Osteoblast (primary cell): Measurements from ENCODE around the gene DGCR6L. TPM values are rescaled to one million over a fixed set of nuclear protein-coding genes. Genes with fewer than 3 reads are reported as not detected.

ENCODE experiments used
- DNase-seq: peaks from one replicate; pipeline ENCODE4 v3.0.0; 2011; ENCODE audit warnings: low spot score, mixed read lengths; ENCODE audit not compliant: insufficient read length; ENCODE audit errors: missing footprints
- H2AFZ ChIP-seq: 2 replicates; pipeline ENCODE4 v1.6.0; 2011; ENCODE audit warnings: mild to moderate bottlenecking, low read length
- H3K27ac ChIP-seq: 2 replicates; pipeline ENCODE4 v1.5.1; 2011; ENCODE audit warnings: mild to moderate bottlenecking, low read depth, low read length, moderate library complexity
- H3K27me3 ChIP-seq: 2 replicates; pipeline ENCODE4 v1.6.0; 2012; ENCODE audit warnings: mild to moderate bottlenecking, control low read depth, inconsistent platforms, low read length, moderate library complexity; ENCODE audit not compliant: insufficient read depth
- H3K36me3 ChIP-seq: 2 replicates; pipeline ENCODE4 v1.5.1; 2011; ENCODE audit warnings: mild to moderate bottlenecking, low read length, control low read depth, moderate library complexity; ENCODE audit not compliant: insufficient read depth
- H3K4me1 ChIP-seq: 2 replicates; pipeline ENCODE4 v1.5.1; 2011; ENCODE audit warnings: mild to moderate bottlenecking, low read length, control low read depth, moderate library complexity; ENCODE audit not compliant: insufficient read depth
- H3K4me2 ChIP-seq: 2 replicates; pipeline ENCODE4 v1.6.0; 2011; ENCODE audit warnings: mild to moderate bottlenecking, low read length; ENCODE audit not compliant: insufficient read depth
- H3K4me3 ChIP-seq: fragments of 200-600 bp; sonication (generic); 3 replicates; pipeline ENCODE4 v1.5.1; 2012; ENCODE audit warnings: mild to moderate bottlenecking, low read length, inconsistent platforms; ENCODE audit not compliant: insufficient read depth
- H3K79me2 ChIP-seq: 2 replicates; pipeline ENCODE4 v1.6.0; 2012; ENCODE audit warnings: mild to moderate bottlenecking, low read length, control low read depth, inconsistent platforms; ENCODE audit not compliant: insufficient read depth
- H3K9me3 ChIP-seq: 2 replicates; pipeline ENCODE4 v1.5.1; 2011; ENCODE audit warnings: low read depth, low read length, control low read depth
- H4K20me1 ChIP-seq: 2 replicates; pipeline ENCODE4 v1.6.0; 2012; ENCODE audit warnings: mild to moderate bottlenecking, low read length, control low read depth; ENCODE audit not compliant: insufficient read depth
- CTCF ChIP-seq: IDR thresholded peaks from 2 replicates; pipeline ENCODE4 v1.5.1; 2011; ENCODE audit warnings: mild to moderate bottlenecking, low read depth, low read length, moderate library complexity; ENCODE audit errors: extremely low read depth
- total RNA-seq: library from RNA; depleted of rRNA; stranded (reverse); fragments of >200 nt; gene quantifications from 2 replicates; pipeline ENCODE4 v1.2.3, GENCODE V29; 2012

DGCR6L gene
- total RNA-seq, 1 donor = 60.8 TPM

GRCh38 chr22:20264614-20265452 is 55.0 kb downstream of the DGCR6L start:
- Histone ChIP-seq H3K27me3 (peaks cover 6% of the 10 kb centered on the region), H3K27ac (no peak overlapping the region), H3K9me3 (no peaks in the 10 kb centered on the region), H3K4me1 (no peaks in the 10 kb centered on the region), H3K4me2 (no peak overlapping the region), H2AFZ (no peak overlapping the region), H4K20me1 (no peaks in the 10 kb centered on the region), H3K79me2 (no peaks in the 10 kb centered on the region), H3K36me3 (no peaks in the 10 kb centered on the region), H3K4me3 (no peak overlapping the region)
- no peak for DNase-seq
- no peak for TF ChIP-seq CTCF

Other genes with a start within 250 kb of the DGCR6L start
- 25.9 and 44.2 TPM in 2 replicates for gene DGCR8, start 239.8 kb downstream of the DGCR6L start, total RNA-seq
- gene RANBP1, start 204.0 kb downstream of the DGCR6L start, total RNA-seq = 78.4 and 85.8 TPM in 2 replicates
- 35.9 and 43.8 TPM in 2 replicates for gene TRMT2A, start 202.8 kb downstream of the DGCR6L start, total RNA-seq
- gene ZDHHC8, start 188.3 kb downstream of the DGCR6L start, total RNA-seq = 9.8 and 11.8 TPM in 2 replicates
- 0.36 and 0.59 TPM in 2 replicates for gene CCDC188, start 169.0 kb downstream of the DGCR6L start, total RNA-seq
- gene RTN4R, start 51.7 kb downstream of the DGCR6L start, total RNA-seq = under 0.01 and 0.29 TPM in 2 replicates
- 12.4 and 13.8 TPM in 2 replicates for gene ZNF74, start 74.1 kb upstream of the DGCR6L start, total RNA-seq
- 18.3 and 23.9 TPM in 2 replicates for gene SCARF2, start 117.8 kb upstream of the DGCR6L start, total RNA-seq
- gene KLHL22, start 175.7 kb upstream of the DGCR6L start, total RNA-seq = 36.9 and 46.6 TPM in 2 replicates
- gene MED15, start 187.6 kb upstream of the DGCR6L start, total RNA-seq = 36.9 and 49.8 TPM in 2 replicates